Measurements from ENCODE around the gene ALX4. TPM values are rescaled to one million over a fixed set of nuclear protein-coding genes. Genes with fewer than 3 reads are reported as not detected.

Gene ALX4
- total and polyA plus RNA-seq, 2 donors from 2014 or later, result 0.09 to 0.16 TPM

- Histone ChIP-seq H3K9me3 (ENCODE audit: control insufficient read depth in 2 of 3, insufficient read depth in 1 of 3, low read length in 3 of 3) (no peaks in the 10 kb centered on the region), H3K36me3 (ENCODE audit: control insufficient read depth in 2 of 3, insufficient read depth in 3 of 3, low read length in 3 of 3) (no peaks in the 10 kb centered on the region), H3K27me3 (ENCODE audit: control insufficient read depth, insufficient read depth, low read length) (peaks cover 44% of the 10 kb centered on the region), H3K4me3 (ENCODE audit: low read length in 3 of 3) (no peak overlapping the region), H3K4me1 (ENCODE audit: control insufficient read depth in 2 of 3, insufficient read depth in 2 of 3, low read depth in 1 of 3, low read length in 3 of 3) (no peaks in the 10 kb centered on the region), H3K27ac (ENCODE audit: low read depth in 2 of 2, low read length in 2 of 2) (no peak overlapping the region), H3K9ac (ENCODE audit: low read length in 3 of 3) (no peak overlapping the region)
- DNase-seq, result no peak
- TF ChIP-seq CTCF (IDR thresholded peaks at IDR 0.05; ENCODE audit: borderline replicate concordance, extremely low read depth, insufficient read depth), result no peak
- no peak for FAIRE-seq
- intact Hi-C loops (cut with DNase I), result no loop called here
Observed at GRCh38 chr11:44339530-44339883, 29.6 kb upstream of the ALX4 start.

GRCh38 chr11:44338698-44339529 is 29.0 kb upstream of the ALX4 start:
- Histone ChIP-seq H3K36me3 (ENCODE audit: control insufficient read depth in 2 of 3, insufficient read depth in 3 of 3, low read length in 3 of 3) (no peaks in the 10 kb centered on the region), H3K9me3 (ENCODE audit: control insufficient read depth in 2 of 3, insufficient read depth in 1 of 3, low read length in 3 of 3) (no peaks in the 10 kb centered on the region), H3K4me1 (ENCODE audit: control insufficient read depth in 2 of 3, insufficient read depth in 2 of 3, low read depth in 1 of 3, low read length in 3 of 3) (no peaks in the 10 kb centered on the region), H3K4me3 (ENCODE audit: low read length in 3 of 3) (no peak overlapping the region), H3K27me3 (ENCODE audit: control insufficient read depth, insufficient read depth, low read length) (peaks cover 48% of the 10 kb centered on the region), H3K27ac (ENCODE audit: low read depth in 2 of 2, low read length in 2 of 2) (no peak overlapping the region), H3K9ac (ENCODE audit: low read length in 3 of 3) (no peak overlapping the region)
- TF ChIP-seq CTCF (IDR thresholded peaks at IDR 0.05; ENCODE audit: borderline replicate concordance, extremely low read depth, insufficient read depth), result no peak
- DNase-seq (no peak), FAIRE-seq (no peak)
- intact Hi-C loops (cut with DNase I), result no loop called here

GRCh38 chr11:44338026-44338425 is 28.1 kb upstream of the ALX4 start:
- Histone ChIP-seq H3K9me3 (ENCODE audit: control insufficient read depth in 2 of 3, insufficient read depth in 1 of 3, low read length in 3 of 3) (no peaks in the 10 kb centered on the region), H3K27me3 (ENCODE audit: control insufficient read depth, insufficient read depth, low read length) (peaks cover 54% of the 10 kb centered on the region), H3K27ac (ENCODE audit: low read depth in 2 of 2, low read length in 2 of 2) (no peak overlapping the region), H3K36me3 (ENCODE audit: control insufficient read depth in 2 of 3, insufficient read depth in 3 of 3, low read length in 3 of 3) (no peaks in the 10 kb centered on the region), H3K4me1 (ENCODE audit: control insufficient read depth in 2 of 3, insufficient read depth in 2 of 3, low read depth in 1 of 3, low read length in 3 of 3) (no peaks in the 10 kb centered on the region), H3K9ac (ENCODE audit: low read length in 3 of 3) (no peak overlapping the region), H3K4me3 (ENCODE audit: low read length in 3 of 3) (no peak overlapping the region)
- DNase-seq (no peak), FAIRE-seq (no peak)
- intact Hi-C loops (cut with DNase I), result no loop called here
- TF ChIP-seq CTCF (IDR thresholded peaks at IDR 0.05; ENCODE audit: borderline replicate concordance, extremely low read depth, insufficient read depth), result no peak
